Measurements from ENCODE around the gene CLCA1.
A peak's percentile ranks its signal among the peaks of the same experiment; 100 is the strongest.
"Not testable (repeated sequence)": the region's sequence is repeated elsewhere in the genome, so short reads cannot be mapped to it uniquely, and the experiment has no call there.

CLCA1 gene

DNA sequence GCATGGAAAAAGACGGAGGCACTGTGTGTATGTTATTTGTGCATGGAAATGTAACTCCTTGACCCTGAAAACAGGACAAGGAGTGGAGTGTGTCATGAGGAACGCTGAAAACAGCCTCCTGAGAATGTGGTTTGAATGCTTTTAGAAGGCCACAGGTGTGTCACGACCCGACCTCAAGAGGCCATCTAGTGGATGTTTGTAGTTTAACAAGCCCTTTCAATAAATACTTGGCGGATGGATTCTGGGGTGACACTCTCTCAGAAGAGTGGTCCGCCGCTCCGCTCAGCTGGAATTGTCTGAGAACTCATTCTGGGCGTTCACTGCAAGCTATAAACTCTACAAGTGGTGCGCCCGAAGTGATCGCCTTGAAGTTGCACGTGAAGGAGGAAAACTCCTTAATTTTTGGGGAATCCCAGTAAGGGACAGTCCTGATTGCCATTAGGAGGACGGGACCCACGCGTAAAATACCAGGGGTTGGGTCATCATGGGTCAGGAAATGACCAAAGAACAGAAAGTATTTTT, 33.5 kb downstream of the CLCA1 start:
- peak; percentile 32 for TF ChIP-seq CTCF (IDR thresholded peaks at IDR 0.05; ENCODE audit: low read depth, low read length)
- H3K4me3 ChIP-seq (ENCODE audit: low read depth, low read length); H3K9me3 ChIP-seq; H3K27me3 ChIP-seq; H3K36me3 ChIP-seq; DNase-seq; H3K4me1 ChIP-seq: not testable (repeated sequence)

DNA sequence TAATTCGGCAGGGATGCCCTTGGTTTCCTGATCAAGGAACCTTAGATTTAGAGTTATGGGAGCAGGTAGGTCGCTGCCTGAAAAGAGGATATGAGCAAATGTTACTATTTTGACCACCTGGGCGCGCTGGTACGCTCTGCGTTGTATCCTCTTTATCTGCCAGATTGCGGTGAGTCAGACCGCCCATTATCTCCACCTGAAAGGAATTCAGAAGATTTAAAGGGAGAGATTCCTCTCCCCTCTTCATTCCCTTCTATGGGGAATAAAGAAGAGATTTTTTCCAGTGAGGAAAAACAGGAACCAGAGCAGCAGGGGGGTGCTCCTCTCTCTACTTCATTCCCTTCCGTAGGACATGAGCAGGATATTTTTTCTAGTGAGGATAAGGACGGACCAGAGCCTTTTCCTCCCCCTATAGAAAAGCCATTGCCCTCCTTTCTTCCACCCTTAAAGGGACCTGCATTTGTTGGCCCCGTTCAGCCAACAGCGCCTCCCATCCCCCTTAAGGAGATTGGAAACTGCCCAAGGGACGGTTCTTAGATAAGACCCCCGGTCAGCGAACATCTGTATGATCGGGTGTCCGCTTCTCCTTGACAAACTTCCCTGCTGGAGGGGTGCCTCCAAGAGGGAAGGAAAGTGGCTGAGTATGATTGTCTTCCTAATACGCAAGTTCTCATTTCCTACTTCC, 34.1 kb downstream of the CLCA1 start:
- Histone ChIP-seq H3K27me3 (no peaks in the 10 kb centered on the region), H3K4me1 (no peaks in the 10 kb centered on the region), H3K36me3 (no peaks in the 10 kb centered on the region), H3K4me3 (ENCODE audit: low read depth, low read length) (no peak overlapping the region), H3K9me3 (no peaks in the 10 kb centered on the region)
- DNase-seq: no peak
- no peak for TF ChIP-seq CTCF (IDR thresholded peaks at IDR 0.05; ENCODE audit: low read depth, low read length)

- no peak for DNase-seq
- no peak for TF ChIP-seq CTCF (IDR thresholded peaks at IDR 0.05; ENCODE audit: low read depth, low read length)
- H3K36me3 ChIP-seq: no peaks in the 10 kb centered on the region
- no peaks in the 10 kb centered on the region for H3K27me3 ChIP-seq
- H3K4me1 ChIP-seq: no peaks in the 10 kb centered on the region
- no peak overlapping the region for H3K4me3 ChIP-seq (ENCODE audit: low read depth, low read length)
- no peaks in the 10 kb centered on the region for H3K9me3 ChIP-seq
Measured at GRCh38 chr1:86503406-86504136, 34.8 kb downstream of the CLCA1 start.

- Histone ChIP-seq H3K36me3 (no peaks in the 10 kb centered on the region), H3K4me3 (ENCODE audit: low read depth, low read length) (no peak overlapping the region), H3K27me3 (no peaks in the 10 kb centered on the region), H3K9me3 (no peaks in the 10 kb centered on the region), H3K4me1 (no peaks in the 10 kb centered on the region)
- DNase-seq: no peak
- TF ChIP-seq CTCF (IDR thresholded peaks at IDR 0.05; ENCODE audit: low read depth, low read length): no peak
Measured at GRCh38 chr1:86504137-86504479, 35.4 kb downstream of the CLCA1 start.

DNA sequence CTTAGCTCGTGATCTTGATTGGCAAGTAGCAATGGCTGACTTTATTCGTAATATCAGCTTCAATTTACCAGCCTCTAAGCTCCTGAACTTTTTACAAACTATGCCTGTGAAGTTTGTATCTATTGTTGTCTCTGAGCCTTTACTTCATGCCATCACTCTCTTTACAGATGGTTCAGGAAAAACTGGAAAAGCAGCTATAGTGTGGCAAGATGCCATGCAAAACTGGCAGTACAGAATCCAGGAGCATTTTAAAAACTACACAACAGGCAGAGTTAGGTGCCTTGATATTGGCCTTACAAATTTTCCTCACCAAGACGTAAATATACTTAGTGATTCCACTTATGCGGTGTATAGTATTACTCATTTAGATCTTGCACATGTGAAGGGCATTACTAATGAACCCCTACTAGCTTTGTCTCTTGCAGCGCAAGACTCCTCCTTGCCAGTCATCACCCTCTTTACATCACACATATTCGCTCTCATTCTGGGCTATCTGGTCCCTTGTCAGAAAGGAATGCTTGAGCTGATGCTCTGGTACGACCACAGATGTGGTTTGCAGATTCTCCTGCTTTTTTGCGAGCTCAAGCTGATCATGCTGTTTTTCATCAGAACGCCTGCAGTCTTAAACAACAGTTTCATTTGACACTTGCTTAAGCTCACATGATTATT, 36.3 kb downstream of the CLCA1 start:
- Histone ChIP-seq H3K36me3 (no peaks in the 10 kb centered on the region), H3K4me1 (no peaks in the 10 kb centered on the region), H3K27me3 (no peaks in the 10 kb centered on the region), H3K4me3 (ENCODE audit: low read depth, low read length) (no peak overlapping the region), H3K9me3 (no peaks in the 10 kb centered on the region)
- TF ChIP-seq CTCF (IDR thresholded peaks at IDR 0.05; ENCODE audit: low read depth, low read length): no peak
- DNase-seq: no peak

- no peaks in the 10 kb centered on the region for H3K36me3 ChIP-seq
- TF ChIP-seq CTCF (IDR thresholded peaks at IDR 0.05; ENCODE audit: low read depth, low read length): no peak
- no peaks in the 10 kb centered on the region for H3K4me1 ChIP-seq
- DNase-seq: no peak
- no peaks in the 10 kb centered on the region for H3K27me3 ChIP-seq
- no peaks in the 10 kb centered on the region for H3K9me3 ChIP-seq
- H3K4me3 ChIP-seq (ENCODE audit: low read depth, low read length): no peak overlapping the region
Measured at GRCh38 chr1:86505564-86505902, 36.8 kb downstream of the CLCA1 start.

Data from BE2C (cell line).